GM12878 (cell line): ENCODE data around the gene PLEKHA7. TPM values are rescaled to one million over a fixed set of nuclear protein-coding genes. Genes with fewer than 3 reads are reported as not detected.
A peak's percentile ranks its signal among the peaks of the same experiment; 100 is the strongest.
"Not testable (repeated sequence)": the region's sequence is repeated elsewhere in the genome, so short reads cannot be mapped to it uniquely, and the experiment has no call there.

Experiments
- ATAC-seq: fragments of 200-7000 bp; cut with Tn5 transposase; 3 replicates; pipeline ENCODE4 v1.9.1; 2020; ENCODE audit warnings: mild to moderate bottlenecking, moderate library complexity
- BruUV-seq: library from RNA; stranded (reverse); fragments of 400-500 nt; replicated peaks from 2 replicates; lab custom pipeline; 2021; lab: Mats Ljungman, UMichigan
- CTCF ChIA-PET: fragments of 300-600 bp; sonication (Branson Sonifier 250); formaldehyde crosslinking; extraction: SDS; loops from one replicate; lab custom pipeline; 2021; ENCODE audit warnings: inconsistent platforms; lab: Yijun Ruan, JAX
- POLR2A ChIA-PET: fragments of 350-600 bp; formaldehyde crosslinking; extraction: SDS; loops from one replicate; lab custom pipeline; 2021; ENCODE audit warnings: inconsistent platforms; lab: Charles Lee
- RAD21 ChIA-PET: fragments of 300-600 bp; sonication (Branson Sonifier 250); formaldehyde crosslinking; loops from one replicate; lab custom pipeline; 2023; ENCODE audit warnings: antibody characterized with exemption; ENCODE audit not compliant: unreplicated experiment; lab: Charles Lee
- SMC1A ChIA-PET: fragments of 300-600 bp; sonication (Branson Sonifier 250); formaldehyde crosslinking; loops from one replicate; lab custom pipeline; 2023; ENCODE audit not compliant: unreplicated experiment, uncharacterized antibody; lab: Charles Lee
- DNase-seq: peaks from one replicate; pipeline ENCODE4 v3.0.0-alpha.2; 2011; ENCODE audit warnings: low read depth, low spot score
- FAIRE-seq: peaks from 3 replicates; lab custom pipeline; 2011; peaks lifted over from hg19 to GRCh38; lab: Jason Lieb, UNC
- H2AFZ ChIP-seq: 2 replicates; pipeline ENCODE4 v1.6.0; 2011; ENCODE audit warnings: low read depth, low read length, control low read depth; ENCODE audit not compliant: control insufficient read depth
- H3K27ac ChIP-seq: 2 replicates; pipeline ENCODE4 v1.5.1; 2011; ENCODE audit warnings: control low read depth; ENCODE audit not compliant: control insufficient read depth, insufficient read depth
- H3K27me3 ChIP-seq, 2 experiments: replicated peaks in 1 of 2; 2 replicates each; pipeline versions ENCODE4 v1.6.0 to v1.6.1; 2011; ENCODE audit warnings: low read length in 1 of 2; ENCODE audit not compliant: control insufficient read depth in 2 of 2, insufficient read depth in 2 of 2
- H3K36me3 ChIP-seq, 2 experiments: 2 replicates each; pipeline ENCODE4 v1.5.1; 2011; ENCODE audit warnings: low read length in 1 of 2; ENCODE audit not compliant: control insufficient read depth in 2 of 2, insufficient read depth in 2 of 2
- H3K4me1 ChIP-seq: 2 replicates; pipeline ENCODE4 v1.6.1; 2011; ENCODE audit warnings: mild to moderate bottlenecking, low read length, moderate library complexity, mixed read lengths; ENCODE audit not compliant: control insufficient read depth, insufficient read depth
- H3K4me2 ChIP-seq: 2 replicates; pipeline ENCODE4 v1.6.0; 2011; ENCODE audit warnings: control low read depth; ENCODE audit not compliant: control insufficient read depth, insufficient read depth
- H3K4me3 ChIP-seq: fragments of 200-600 bp; sonication (generic); 2 replicates; pipeline ENCODE4 v1.5.1; 2016
- H3K79me2 ChIP-seq: 2 replicates; pipeline ENCODE4 v1.6.0; 2011; ENCODE audit warnings: low read length; ENCODE audit not compliant: control insufficient read depth, insufficient read depth
- H3K9ac ChIP-seq: 2 replicates; pipeline ENCODE4 v1.8.0; 2011; ENCODE audit warnings: low read length, control low read depth, mixed read lengths; ENCODE audit not compliant: control insufficient read depth, insufficient read depth
- H3K9me3 ChIP-seq: replicated peaks from 3 replicates; pipeline ENCODE4 v1.5.1; 2011; ENCODE audit warnings: mild to moderate bottlenecking, low read length; ENCODE audit not compliant: control insufficient read depth, insufficient read depth
- H4K20me1 ChIP-seq: 2 replicates; pipeline ENCODE4 v1.6.0; 2011; ENCODE audit not compliant: control insufficient read depth, insufficient read depth
- FOS ChIP-seq: IDR thresholded peaks from 3 replicates; pipeline ENCODE4 v1.6.1; 2011; ENCODE audit warnings: borderline replicate concordance; ENCODE audit not compliant: insufficient read length; ENCODE audit errors: extremely low read depth
- KDM1A ChIP-seq: fragments of 200-600 bp; sonication (generic); IDR thresholded peaks from 2 replicates; pipeline ENCODE4 v1.6.1; 2016; ENCODE audit warnings: borderline replicate concordance
- KLF5 ChIP-seq: fragments of 450-650 bp; IDR thresholded peaks from 2 replicates; pipeline ENCODE4 v1.6.1; 2014; ENCODE audit warnings: mild to moderate bottlenecking; ENCODE audit not compliant: partially characterized antibody
- NFYA ChIP-seq: IDR thresholded peaks from 2 replicates; pipeline ENCODE4 v1.6.1; 2011; ENCODE audit warnings: low read depth, mild to moderate bottlenecking, low read length, improper control_type of control experiment, borderline replicate concordance
- NFYB ChIP-seq: IDR thresholded peaks from 2 replicates; pipeline ENCODE4 v1.6.1; 2011; ENCODE audit warnings: low read depth, mild to moderate bottlenecking, low read length, improper control_type of control experiment, moderate library complexity; ENCODE audit not compliant: insufficient read depth
- POU2F2 ChIP-seq: IDR thresholded peaks from 3 replicates; pipeline ENCODE4 v1.6.1; 2011; ENCODE audit warnings: low read depth, mild to moderate bottlenecking, low read length, borderline replicate concordance
- RB1 ChIP-seq: fragments of 450-650 bp; formaldehyde crosslinking; IDR thresholded peaks from 2 replicates; pipeline ENCODE4 v1.6.1; 2017; ENCODE audit warnings: mild to moderate bottlenecking, borderline replicate concordance
- SMC3 ChIP-seq: IDR thresholded peaks from 2 replicates; pipeline ENCODE4 v1.6.1; 2011; ENCODE audit warnings: low read length, improper control_type of control experiment, borderline replicate concordance
- WGBS: methylation state at CpG from one replicate; pipeline ENCODE4 v1.1.6; 2016; ENCODE audit warnings: low lambda C conversion rate; ENCODE audit not compliant: insufficient replicate concordance, insufficient coverage; ENCODE audit errors: missing lambda C conversion rate; 5-methylcytosine and 5-hydroxymethylcytosine counted together
- in situ Hi-C: fragments of 300-500 bp; cut with MboI; formaldehyde crosslinking; loops from 9 replicates; pipeline ENCODE4 v1.14.3; 2018; ENCODE audit warnings: mixed read lengths
- intact Hi-C: fragments of 100-400 bp; cut with micrococcal nuclease; formaldehyde crosslinking; loops from one replicate; pipeline ENCODE4 v1.14.2; 2022; ENCODE audit not compliant: unreplicated experiment
- polyA plus RNA-seq, 11 experiments: library from polyadenylated mRNA; depleted of rRNA in 4 of 11; unstranded in 6 of 11; stranded (reverse) in 5 of 11; fragments of >200 nt; fragmentation: Nextera tagmentation in 4 of 11; fragmentation: Illumina TruSeq in 1 of 11; extraction: Ambion mirVana in 4 of 11; extraction: Trizol in 1 of 11; gene quantifications; 1 replicate in 1 of 11; 2 replicates in 10 of 11; pipeline versions ENCODE4 v1.2.1 to v1.2.3, GENCODE V29; 2011 to 2016; ENCODE audit warnings: inconsistent platforms in 2 of 11, missing spikeins in 2 of 11, low read depth in 1 of 11
- total RNA-seq, 4 experiments: library from RNA; depleted of rRNA in 3 of 4; stranded (reverse); fragments of >200 nt in 3 of 4; fragmentation: Illumina TruSeq in 1 of 4; extraction: Trizol in 1 of 4; gene quantifications; 2 replicates each; pipeline versions ENCODE4 v1.2.1 to v1.2.3, GENCODE V29; 2013 to 2021
- TF ChIP-seq, protein P1 (sequence below): fragments of 150-350 bp; IDR thresholded peaks from 2 replicates; pipeline ENCODE4 v1.6.1; 2016; ENCODE audit warnings: low read depth, low read length

PLEKHA7 gene
- total and polyA plus RNA-seq, 10 of the 15 experiments (the other 5 are each of a cell fraction or from before 2014, with no cell fraction given) = 0.45 to 5.3 (median 2.1) TPM

DNA sequence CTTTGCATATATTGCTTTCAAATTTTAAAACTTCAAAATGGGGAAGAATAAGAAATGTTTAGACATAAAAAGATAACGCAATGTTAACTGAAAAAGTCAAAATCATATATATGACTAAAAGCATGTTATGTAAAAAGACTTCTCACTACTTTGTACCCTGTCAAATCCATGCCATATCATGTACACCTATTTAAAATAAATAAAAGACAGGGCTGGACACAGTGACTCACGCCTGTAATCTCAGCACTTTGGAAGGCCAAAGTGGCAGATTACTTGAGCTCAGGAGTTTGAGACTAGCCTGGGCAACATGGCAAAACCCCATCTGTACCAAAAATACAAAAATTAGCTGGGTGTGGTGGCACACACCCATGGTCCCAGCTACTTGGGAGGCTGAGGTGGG, 109.5 kb downstream of the PLEKHA7 start:
- H2AFZ ChIP-seq, BruUV-seq, H3K4me3 ChIP-seq, H3K36me3 ChIP-seq, H3K27ac ChIP-seq, H3K27me3 ChIP-seq, in situ Hi-C loops, H3K9ac ChIP-seq, FAIRE-seq, DNase-seq, H3K9me3 ChIP-seq, intact Hi-C loops, ATAC-seq, H3K79me2 ChIP-seq, H4K20me1 ChIP-seq, H3K4me2 ChIP-seq: not testable (repeated sequence)
- ChIA-PET POLR2A (interaction anchor here (1.0 kb wide), 1 partner anchor 17 kb away, joined by 4 read pairs; no protein-coding TSS in a partner anchor), SMC1A (interaction anchor here (0.7 to 5.8 kb wide), 7 partner anchors 7 to 119 kb away, joined by 3 to 82 read pairs (median 5); no protein-coding TSS in a partner anchor), RAD21 (interaction anchor here (1.0 to 5.3 kb wide), 3 partner anchors 17 to 173 kb away, joined by 3 to 30 read pairs (median 4); partner anchors contain the start of gene RPS13), CTCF (interaction anchor here (1.2 to 3.4 kb wide), 4 partner anchors 15 to 159 kb away, joined by 3 to 17 read pairs (median 6); no protein-coding TSS in a partner anchor)
- peaks cover 43% of the 10 kb centered on the region for H3K4me1 ChIP-seq
- 90% methylated on average over 2 of the region's 2 CpGs for WGBS

DNA sequence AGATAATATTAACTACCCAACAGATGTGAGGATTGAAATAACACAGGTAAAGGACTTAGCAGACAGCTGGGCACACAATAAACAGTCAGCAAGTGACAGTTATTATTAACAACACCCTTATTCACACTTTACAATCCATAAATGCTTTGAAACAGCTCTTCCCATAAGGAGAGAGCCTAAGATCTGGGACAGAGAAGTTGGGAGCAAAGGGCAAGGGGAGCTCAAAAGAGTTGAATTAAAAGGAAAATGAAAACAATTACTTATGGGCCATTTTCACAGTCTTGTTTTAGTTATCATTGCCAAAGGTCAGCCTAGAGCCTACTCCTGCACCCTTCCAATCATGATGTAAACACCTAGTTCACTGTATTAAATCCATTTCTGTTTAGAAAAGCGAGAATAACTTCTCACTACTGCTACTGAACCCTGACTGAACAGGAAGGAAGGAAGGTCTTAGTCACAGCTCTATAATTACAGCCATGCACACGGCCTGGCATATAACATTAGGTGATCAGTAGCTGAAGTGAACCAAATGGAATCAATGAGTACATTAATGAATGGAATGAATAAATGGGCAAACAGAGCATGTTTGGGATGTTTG, 111.3 kb downstream of the PLEKHA7 start:
- peak; percentile 65 for DNase-seq
- H3K4me2 ChIP-seq = peak overlapping the region; percentile 56
- TF ChIP-seq POU2F2 = no peak
- no peak for TF ChIP-seq SMC3
- TF ChIP-seq, protein P1, sequence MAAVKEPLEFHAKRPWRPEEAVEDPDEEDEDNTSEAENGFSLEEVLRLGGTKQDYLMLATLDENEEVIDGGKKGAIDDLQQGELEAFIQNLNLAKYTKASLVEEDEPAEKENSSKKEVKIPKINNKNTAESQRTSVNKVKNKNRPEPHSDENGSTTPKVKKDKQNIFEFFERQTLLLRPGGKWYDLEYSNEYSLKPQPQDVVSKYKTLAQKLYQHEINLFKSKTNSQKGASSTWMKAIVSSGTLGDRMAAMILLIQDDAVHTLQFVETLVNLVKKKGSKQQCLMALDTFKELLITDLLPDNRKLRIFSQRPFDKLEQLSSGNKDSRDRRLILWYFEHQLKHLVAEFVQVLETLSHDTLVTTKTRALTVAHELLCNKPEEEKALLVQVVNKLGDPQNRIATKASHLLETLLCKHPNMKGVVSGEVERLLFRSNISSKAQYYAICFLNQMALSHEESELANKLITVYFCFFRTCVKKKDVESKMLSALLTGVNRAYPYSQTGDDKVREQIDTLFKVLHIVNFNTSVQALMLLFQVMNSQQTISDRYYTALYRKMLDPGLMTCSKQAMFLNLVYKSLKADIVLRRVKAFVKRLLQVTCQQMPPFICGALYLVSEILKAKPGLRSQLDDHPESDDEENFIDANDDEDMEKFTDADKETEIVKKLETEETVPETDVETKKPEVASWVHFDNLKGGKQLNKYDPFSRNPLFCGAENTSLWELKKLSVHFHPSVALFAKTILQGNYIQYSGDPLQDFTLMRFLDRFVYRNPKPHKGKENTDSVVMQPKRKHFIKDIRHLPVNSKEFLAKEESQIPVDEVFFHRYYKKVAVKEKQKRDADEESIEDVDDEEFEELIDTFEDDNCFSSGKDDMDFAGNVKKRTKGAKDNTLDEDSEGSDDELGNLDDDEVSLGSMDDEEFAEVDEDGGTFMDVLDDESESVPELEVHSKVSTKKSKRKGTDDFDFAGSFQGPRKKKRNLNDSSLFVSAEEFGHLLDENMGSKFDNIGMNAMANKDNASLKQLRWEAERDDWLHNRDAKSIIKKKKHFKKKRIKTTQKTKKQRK = no peak
- no peak for TF ChIP-seq NFYB
- TF ChIP-seq FOS = no peak
- no peak for TF ChIP-seq KDM1A
- TF ChIP-seq NFYA = no peak
- no peak for TF ChIP-seq KLF5
- no peak for TF ChIP-seq RB1

More for the DNA sequence above, 111.3 kb downstream of the PLEKHA7 start:
- POLR2A ChIA-PET = interaction anchor here (1.0 to 2.2 kb wide), 5 partner anchors 9 to 117 kb away, joined by 3 to 21 read pairs (median 7); no protein-coding TSS in a partner anchor
- CTCF ChIA-PET = interaction anchor here (0.7 to 3.5 kb wide), 12 partner anchors 8 to 176 kb away, joined by 3 to 21 read pairs (median 5); no protein-coding TSS in a partner anchor
- Histone ChIP-seq H3K4me1 (peaks cover 31% of the 10 kb centered on the region), H3K27me3 (no peaks in the 10 kb centered on the region), H3K9me3 (no peaks in the 10 kb centered on the region; the same call in 2 of the 3 replicates), H3K79me2 (no peaks in the 10 kb centered on the region), H3K4me3 (no peak overlapping the region; the same call in 1 of the 2 replicates), H3K36me3 (no peaks in the 10 kb centered on the region), H2AFZ (peak overlapping the region; percentile 54), H3K27ac (peak overlapping the region; percentile 92), H4K20me1 (no peaks in the 10 kb centered on the region), H3K9ac (peak overlapping the region; percentile 58)
- peak; percentile 78 for FAIRE-seq
- TSS peak; percentile 99 for BruUV-seq
- RAD21 ChIA-PET = interaction anchor here (0.7 to 5.3 kb wide), 11 partner anchors 9 to 175 kb away, joined by 3 to 30 read pairs (median 4); partner anchors contain the start of gene RPS13
- peak; percentile 86 for ATAC-seq
- in situ Hi-C loops (no loop called here), intact Hi-C loops (no loop called here)
- SMC1A ChIA-PET = interaction anchor here (0.6 to 5.8 kb wide), 13 partner anchors 8 to 82 kb away, joined by 3 to 82 read pairs (median 6); no protein-coding TSS in a partner anchor
- WGBS = 0% methylated on average over 2 of the region's 2 CpGs
